Measurements from ENCODE around the gene AGO4. TPM values are rescaled to one million over a fixed set of nuclear protein-coding genes. Genes with fewer than 3 reads are reported as not detected.
"Not testable (repeated sequence)": the region's sequence is repeated elsewhere in the genome, so short reads cannot be mapped to it uniquely, and the experiment has no call there.

The AGO4 gene
- total and polyA plus RNA-seq, 2 of the 8 experiments (the other 6 are each of a cell fraction or from before 2014, with no cell fraction given): 5.5 to 7.7 TPM

DNA sequence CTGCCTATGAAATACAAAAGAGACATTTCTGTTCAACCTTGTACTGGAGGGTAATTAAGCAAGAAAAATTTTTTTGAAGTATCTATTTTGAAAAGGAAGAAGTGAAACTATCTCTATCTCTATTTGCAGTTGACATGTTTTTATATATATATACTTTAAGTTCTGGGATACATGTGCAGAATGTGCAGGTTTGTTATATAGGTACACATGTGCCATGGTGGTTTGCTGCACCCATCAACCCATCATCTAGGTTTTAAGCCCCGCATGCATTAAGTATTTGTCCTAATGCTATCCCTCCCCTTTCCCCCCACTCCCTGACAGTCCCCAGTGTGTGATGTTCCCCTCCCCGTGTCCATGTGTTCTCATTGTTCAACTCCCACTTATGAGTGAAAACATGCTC is 9.8 kb upstream of the AGO4 start:
- H3K27me3 ChIP-seq (replicated peaks in 1 of 4; ENCODE audit: control insufficient read depth in 3 of 4, extremely low read depth in 1 of 4, insufficient read depth in 3 of 4, low read length in 3 of 4); H3K18ac ChIP-seq (ENCODE audit: extremely low read depth, low read length); H3K14ac ChIP-seq (ENCODE audit: insufficient read length); H3K79me2 ChIP-seq (ENCODE audit: control insufficient read depth in 1 of 2, insufficient read depth in 2 of 2, low read length in 2 of 2); H2AFZ ChIP-seq (ENCODE audit: low read length); H3K9ac ChIP-seq (replicated peaks in 1 of 4; ENCODE audit: extremely low read depth in 1 of 4, low read depth in 3 of 4, low read length in 3 of 4); H4K91ac ChIP-seq (replicated peaks; ENCODE audit: insufficient read length, low read length); H2BK5ac ChIP-seq (ENCODE audit: low read depth, low read length); POLR2A ChIA-PET (ENCODE audit: partially characterized antibody); H4K8ac ChIP-seq (ENCODE audit: extremely low read depth, insufficient read depth, low read length); H3K23ac ChIP-seq (ENCODE audit: insufficient read length); H2BK20ac ChIP-seq (ENCODE audit: low read length); CTCF ChIA-PET (ENCODE audit: partially characterized antibody); H3K79me1 ChIP-seq (ENCODE audit: low read depth, low read length); H3K4ac ChIP-seq (replicated peaks; ENCODE audit: insufficient read length, low read depth, low read length); H3K56ac ChIP-seq (replicated peaks; ENCODE audit: insufficient read length, low read depth, low read length); H3K4me2 ChIP-seq (ENCODE audit: insufficient read depth in 1 of 2, low read depth in 2 of 2, low read length in 2 of 2); H3K4me3 ChIP-seq (ENCODE audit: extremely low read depth in 1 of 4, insufficient read depth in 2 of 4, low read depth in 3 of 4, low read length in 4 of 4); FAIRE-seq; H3K27ac ChIP-seq (ENCODE audit: low read depth, low read length); H2AK5ac ChIP-seq (ENCODE audit: low read depth, low read length); H2BK15ac ChIP-seq (ENCODE audit: low read length); H4K5ac ChIP-seq (ENCODE audit: insufficient read length, low read depth, low read length); H2BK120ac ChIP-seq (replicated peaks; ENCODE audit: low read depth, low read length); H4K20me1 ChIP-seq (replicated peaks in 1 of 2; ENCODE audit: control insufficient read depth in 1 of 2, insufficient read depth in 2 of 2, low read length in 2 of 2); H3K36me3 ChIP-seq (ENCODE audit: control insufficient read depth in 2 of 4, insufficient read depth in 4 of 4, low read length in 3 of 4); H3K4me1 ChIP-seq (replicated peaks in 1 of 4; ENCODE audit: control insufficient read depth in 3 of 4, insufficient read depth in 4 of 4, low read length in 3 of 4); H2BK12ac ChIP-seq (ENCODE audit: low read depth, low read length); H3K9me3 ChIP-seq (ENCODE audit: insufficient read depth in 2 of 2, low read depth in 1 of 2, low read length in 1 of 2); H3K23me2 ChIP-seq (ENCODE audit: low read depth, low read length): not testable (repeated sequence)
- DNase-seq (ENCODE audit: low read depth in 1 of 2, low spot score in 2 of 2): peak in 1 of 2 experiments; percentile 11
- 92% methylated on average over 2 of the region's 2 CpGs; no CpG with 5 or more reads in 1 of the 2 experiments for WGBS, 2 experiments (ENCODE audit: extremely low coverage in 1 of 2, insufficient coverage in 1 of 2, insufficient read length in 1 of 2, insufficient replicate concordance in 2 of 2, low coverage in 1 of 2, low lambda C conversion rate in 2 of 2, missing lambda C conversion rate in 1 of 2)

DNA sequence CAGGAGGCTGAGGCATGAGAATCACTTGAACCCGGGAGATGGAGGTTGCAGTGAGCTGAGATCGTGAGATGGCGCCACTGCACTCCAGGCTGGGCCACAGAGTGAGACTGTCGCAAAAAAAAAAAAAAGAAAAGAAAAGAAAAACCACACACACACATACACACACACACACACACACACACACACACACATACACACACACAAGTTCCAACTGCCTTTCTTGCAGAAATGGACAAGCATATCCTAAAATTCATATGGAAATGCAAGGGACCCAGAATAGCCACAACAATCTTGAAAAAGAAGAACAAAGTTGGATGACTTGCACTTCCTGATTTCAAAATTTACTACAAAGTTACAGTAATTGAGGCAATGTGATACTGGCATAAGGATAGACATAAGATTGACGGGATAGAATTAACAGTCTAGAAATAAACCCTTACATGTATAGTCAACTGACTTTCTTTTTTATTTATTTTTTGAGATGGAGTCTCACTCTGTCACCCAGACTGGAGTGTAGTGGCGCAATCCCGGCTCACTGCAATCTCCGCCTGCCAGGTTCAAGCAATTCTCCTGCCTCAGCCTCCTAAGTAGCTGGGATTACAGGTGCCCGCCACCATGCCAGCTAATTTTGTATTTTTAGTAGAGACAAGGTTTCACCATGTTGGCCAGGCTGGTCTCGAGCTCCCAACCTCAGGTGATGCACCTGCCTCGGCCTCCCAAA is 7.5 kb upstream of the AGO4 start:
- H4K8ac ChIP-seq (ENCODE audit: extremely low read depth, insufficient read depth, low read length); H3K4me2 ChIP-seq (ENCODE audit: insufficient read depth in 1 of 2, low read depth in 2 of 2, low read length in 2 of 2); FAIRE-seq; H4K91ac ChIP-seq (replicated peaks; ENCODE audit: insufficient read length, low read length); H3K36me3 ChIP-seq (ENCODE audit: control insufficient read depth in 2 of 4, insufficient read depth in 4 of 4, low read length in 3 of 4); H3K9me3 ChIP-seq (ENCODE audit: insufficient read depth in 2 of 2, low read depth in 1 of 2, low read length in 1 of 2); H2AK5ac ChIP-seq (ENCODE audit: low read depth, low read length); H3K14ac ChIP-seq (ENCODE audit: insufficient read length); H4K20me1 ChIP-seq (replicated peaks in 1 of 2; ENCODE audit: control insufficient read depth in 1 of 2, insufficient read depth in 2 of 2, low read length in 2 of 2); H3K27ac ChIP-seq (ENCODE audit: low read depth, low read length); H3K4me3 ChIP-seq (ENCODE audit: extremely low read depth in 1 of 4, insufficient read depth in 2 of 4, low read depth in 3 of 4, low read length in 4 of 4); H2BK120ac ChIP-seq (replicated peaks; ENCODE audit: low read depth, low read length); H2BK20ac ChIP-seq (ENCODE audit: low read length); H3K4me1 ChIP-seq (replicated peaks in 1 of 4; ENCODE audit: control insufficient read depth in 3 of 4, insufficient read depth in 4 of 4, low read length in 3 of 4); CTCF ChIA-PET (ENCODE audit: partially characterized antibody); H3K18ac ChIP-seq (ENCODE audit: extremely low read depth, low read length); H3K4ac ChIP-seq (replicated peaks; ENCODE audit: insufficient read length, low read depth, low read length); H3K27me3 ChIP-seq (replicated peaks in 1 of 4; ENCODE audit: control insufficient read depth in 3 of 4, extremely low read depth in 1 of 4, insufficient read depth in 3 of 4, low read length in 3 of 4); H3K23me2 ChIP-seq (ENCODE audit: low read depth, low read length); H2BK12ac ChIP-seq (ENCODE audit: low read depth, low read length); H2AFZ ChIP-seq (ENCODE audit: low read length); POLR2A ChIA-PET (ENCODE audit: partially characterized antibody); H3K9ac ChIP-seq (replicated peaks in 1 of 4; ENCODE audit: extremely low read depth in 1 of 4, low read depth in 3 of 4, low read length in 3 of 4); H4K5ac ChIP-seq (ENCODE audit: insufficient read length, low read depth, low read length); H3K56ac ChIP-seq (replicated peaks; ENCODE audit: insufficient read length, low read depth, low read length); H2BK5ac ChIP-seq (ENCODE audit: low read depth, low read length); H3K79me2 ChIP-seq (ENCODE audit: control insufficient read depth in 1 of 2, insufficient read depth in 2 of 2, low read length in 2 of 2); H3K79me1 ChIP-seq (ENCODE audit: low read depth, low read length); H3K23ac ChIP-seq (ENCODE audit: insufficient read length); H2BK15ac ChIP-seq (ENCODE audit: low read length): not testable (repeated sequence)
- peak in 1 of 2 experiments; percentile 29 for DNase-seq (ENCODE audit: low read depth in 1 of 2, low spot score in 2 of 2)
- WGBS, 2 experiments (ENCODE audit: extremely low coverage in 1 of 2, insufficient coverage in 1 of 2, insufficient read length in 1 of 2, insufficient replicate concordance in 2 of 2, low coverage in 1 of 2, low lambda C conversion rate in 2 of 2, missing lambda C conversion rate in 1 of 2): 90% methylated on average over 10 of the region's 11 CpGs; no CpG with 5 or more reads in 1 of the 2 experiments

Data from H1 (cell line).